ENCODE measurements around the gene ZDHHC14. TPM values are rescaled to one million over a fixed set of nuclear protein-coding genes. Genes with fewer than 3 reads are reported as not detected.

ZDHHC14 gene
- total and polyA plus RNA-seq, 3 donors from 2014 or later, result 28.5 to 74.9 (median 67.9) TPM

DNA sequence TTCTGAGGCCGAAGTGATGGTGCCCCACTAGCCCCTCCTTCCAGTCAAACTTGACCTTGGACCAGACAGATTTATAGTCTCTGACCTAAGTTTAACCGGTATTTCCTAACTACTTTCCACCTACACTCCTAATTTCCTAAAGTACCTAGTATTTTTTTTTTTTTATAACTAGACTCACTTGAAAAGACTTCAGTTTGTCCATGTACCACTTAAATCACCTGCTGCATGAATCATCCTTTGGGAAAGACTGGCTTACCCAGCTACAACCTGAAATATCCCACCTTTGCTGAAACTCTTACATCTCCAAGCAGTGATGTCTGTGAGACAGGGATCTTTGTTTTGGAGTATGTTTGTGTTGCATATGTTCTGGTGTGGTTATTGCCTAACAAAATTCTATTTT lies 71.1 kb downstream of the ZDHHC14 start:
- Histone ChIP-seq H3K36me3 (ENCODE audit: low read depth, missing control alignments) (no peaks in the 10 kb centered on the region), H3K27me3 (no peaks in the 10 kb centered on the region), H3K4me1 (peaks cover 24% of the 10 kb centered on the region), H3K9me3 (no peaks in the 10 kb centered on the region), H3K4me3 (no peak overlapping the region), H3K27ac (no peak overlapping the region)
- no peak for DNase-seq
- WGBS, 2 donors, result 56 to 66% methylated on average over 2 of the region's 2 CpGs
- TF ChIP-seq, protein P1, sequence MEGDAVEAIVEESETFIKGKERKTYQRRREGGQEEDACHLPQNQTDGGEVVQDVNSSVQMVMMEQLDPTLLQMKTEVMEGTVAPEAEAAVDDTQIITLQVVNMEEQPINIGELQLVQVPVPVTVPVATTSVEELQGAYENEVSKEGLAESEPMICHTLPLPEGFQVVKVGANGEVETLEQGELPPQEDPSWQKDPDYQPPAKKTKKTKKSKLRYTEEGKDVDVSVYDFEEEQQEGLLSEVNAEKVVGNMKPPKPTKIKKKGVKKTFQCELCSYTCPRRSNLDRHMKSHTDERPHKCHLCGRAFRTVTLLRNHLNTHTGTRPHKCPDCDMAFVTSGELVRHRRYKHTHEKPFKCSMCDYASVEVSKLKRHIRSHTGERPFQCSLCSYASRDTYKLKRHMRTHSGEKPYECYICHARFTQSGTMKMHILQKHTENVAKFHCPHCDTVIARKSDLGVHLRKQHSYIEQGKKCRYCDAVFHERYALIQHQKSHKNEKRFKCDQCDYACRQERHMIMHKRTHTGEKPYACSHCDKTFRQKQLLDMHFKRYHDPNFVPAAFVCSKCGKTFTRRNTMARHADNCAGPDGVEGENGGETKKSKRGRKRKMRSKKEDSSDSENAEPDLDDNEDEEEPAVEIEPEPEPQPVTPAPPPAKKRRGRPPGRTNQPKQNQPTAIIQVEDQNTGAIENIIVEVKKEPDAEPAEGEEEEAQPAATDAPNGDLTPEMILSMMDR (IDR thresholded peaks at IDR 0.05), result no peak
- no peak for TF ChIP-seq POLR2A (IDR thresholded peaks at IDR 0.05)
- intact Hi-C loops (cut with DNase I; ENCODE audit: low total_unique reads), result no loop called here

DNA sequence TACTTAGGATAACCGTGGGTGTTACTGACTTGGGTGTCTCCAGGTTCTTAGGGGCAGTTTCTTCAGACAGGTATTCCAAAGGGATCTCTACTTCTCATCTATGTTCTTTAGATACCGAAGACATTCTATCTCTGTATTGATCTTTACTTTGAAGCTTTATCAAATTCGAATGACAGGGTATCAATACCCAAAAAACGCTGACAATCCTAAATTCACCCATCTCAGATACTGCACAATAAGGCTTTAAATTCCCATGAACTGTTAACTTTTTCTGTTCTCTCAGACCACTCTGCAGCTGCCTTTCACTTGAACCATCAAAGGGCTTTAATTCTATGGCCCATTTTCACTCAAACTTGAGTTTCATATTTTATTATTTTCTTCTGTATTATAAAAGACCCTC lies 72.1 kb downstream of the ZDHHC14 start:
- Histone ChIP-seq H3K27ac (no peak overlapping the region), H3K27me3 (no peaks in the 10 kb centered on the region), H3K36me3 (ENCODE audit: low read depth, missing control alignments) (no peaks in the 10 kb centered on the region), H3K9me3 (no peaks in the 10 kb centered on the region), H3K4me3 (no peak overlapping the region), H3K4me1 (peaks cover 24% of the 10 kb centered on the region)
- no peak for TF ChIP-seq POLR2A (IDR thresholded peaks at IDR 0.05)
- TF ChIP-seq, protein P1 (IDR thresholded peaks at IDR 0.05), result no peak
- 71 to 92% methylated on average over 4 of the region's 4 CpGs for WGBS, 2 donors
- intact Hi-C loops (cut with DNase I; ENCODE audit: low total_unique reads), result no loop called here
- DNase-seq, result no peak

DNA sequence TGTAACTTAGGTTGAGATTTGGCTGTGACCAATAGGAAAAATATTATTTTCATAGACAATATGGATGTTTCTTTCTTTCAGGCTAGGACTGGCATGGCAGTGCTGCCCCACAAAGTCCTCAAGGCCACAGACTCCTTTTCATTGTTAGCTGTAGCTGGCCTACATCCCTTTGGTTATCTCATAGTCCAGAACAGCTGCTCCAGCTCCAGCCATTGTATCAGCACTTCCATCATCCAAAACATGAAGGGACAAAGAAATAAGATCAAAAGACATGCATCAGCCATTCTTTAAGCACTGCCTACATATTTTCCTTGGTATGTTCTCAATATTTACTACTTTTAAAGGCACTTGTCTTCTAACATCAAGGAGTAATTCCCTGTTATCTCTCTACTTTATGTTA lies 73.0 kb downstream of the ZDHHC14 start:
- H3K27ac ChIP-seq, result peak overlapping the region in 1 of 2 donors; percentile 81
- no peaks in the 10 kb centered on the region for H3K27me3 ChIP-seq
- H3K4me1 ChIP-seq, result peaks cover 24% of the 10 kb centered on the region
- H3K4me3 ChIP-seq, result no peak overlapping the region
- no peaks in the 10 kb centered on the region for H3K9me3 ChIP-seq
- intact Hi-C loops (cut with DNase I; ENCODE audit: low total_unique reads), result no loop called here
- TF ChIP-seq, protein P1 (IDR thresholded peaks at IDR 0.05), result no peak
- no peak for TF ChIP-seq POLR2A (IDR thresholded peaks at IDR 0.05)
- no peak for DNase-seq
- H3K36me3 ChIP-seq (ENCODE audit: low read depth, missing control alignments), result no peaks in the 10 kb centered on the region

DNA sequence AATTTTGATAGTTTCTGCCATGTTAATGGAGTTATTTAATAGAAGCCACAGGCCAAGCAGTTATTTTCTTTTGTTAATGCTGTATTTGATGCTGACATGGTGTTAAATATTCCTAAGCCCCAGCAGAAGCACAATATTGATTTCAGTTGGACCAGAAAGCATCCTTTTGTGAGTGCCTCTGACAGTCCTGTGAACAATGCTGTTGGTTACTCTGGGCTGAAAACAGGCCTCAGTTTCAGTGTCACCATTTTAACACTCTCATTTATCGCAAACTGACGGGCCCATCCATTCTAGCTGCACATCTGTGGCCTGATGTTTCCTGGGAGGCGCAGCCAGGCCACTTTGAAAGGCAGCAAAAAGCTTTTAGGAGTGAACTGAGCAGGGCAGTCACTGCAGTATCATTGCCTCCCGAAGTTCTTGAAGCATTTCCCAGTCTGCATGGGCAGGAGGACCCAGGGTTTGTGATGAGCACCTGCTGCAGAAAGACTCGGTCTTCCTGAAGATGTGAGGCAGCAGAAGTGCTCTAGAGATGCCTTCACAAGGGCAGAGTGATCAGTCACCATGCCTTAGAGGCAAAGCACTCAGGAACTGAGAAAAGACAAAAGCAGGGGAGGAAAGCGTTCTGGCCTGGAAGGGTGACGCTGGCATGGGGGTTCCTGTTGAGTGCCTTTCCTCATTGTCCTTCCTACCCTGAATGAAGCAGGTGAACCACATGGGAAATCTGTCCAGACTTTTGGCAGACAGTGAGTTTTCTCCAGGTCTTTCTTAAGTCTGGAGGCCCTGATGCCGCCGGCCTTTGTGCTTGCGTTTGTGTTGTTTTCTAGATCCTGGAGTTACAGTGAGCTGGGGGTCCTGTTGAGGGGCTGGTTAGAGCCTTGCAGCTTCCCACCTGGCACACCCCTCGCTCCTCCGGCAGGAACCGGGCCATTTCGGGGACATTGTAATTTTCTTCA lies 74.0 kb downstream of the ZDHHC14 start:
- intact Hi-C loops (cut with DNase I; ENCODE audit: low total_unique reads), result no loop called here
- no peaks in the 10 kb centered on the region for H3K27me3 ChIP-seq
- H3K4me3 ChIP-seq, result no peak overlapping the region
- H3K4me1 ChIP-seq, result peaks cover 24% of the 10 kb centered on the region
- no peaks in the 10 kb centered on the region for H3K36me3 ChIP-seq (ENCODE audit: low read depth, missing control alignments)
- 62 to 68% methylated on average over 14 of the region's 14 CpGs for WGBS, 2 donors
- no peaks in the 10 kb centered on the region for H3K9me3 ChIP-seq
- peak overlapping the region; percentile 28 to 81 for H3K27ac ChIP-seq
- no peak for TF ChIP-seq POLR2A (IDR thresholded peaks at IDR 0.05)
- TF ChIP-seq, protein P1 (IDR thresholded peaks at IDR 0.05), result no peak
- DNase-seq, result no peak
